GM18505 (cell line): ENCODE data around the gene BIRC2.
"Not testable (repeated sequence)": the region's sequence is repeated elsewhere in the genome, so short reads cannot be mapped to it uniquely, and the experiment has no call there.

Experiments
- ATAC-seq: cut with Tn5 transposase; IDR thresholded peaks from one replicate; pipeline ENCODE4 v1.9.1; 2021; ENCODE audit not compliant: unreplicated experiment
- POLR2A ChIP-seq: IDR thresholded peaks from 4 replicates; pipeline ENCODE4 v1.6.1; 2011; ENCODE audit warnings: borderline replicate concordance; ENCODE audit not compliant: insufficient read depth, insufficient read length; ENCODE audit errors: extremely low read depth

The BIRC2 gene

DNA sequence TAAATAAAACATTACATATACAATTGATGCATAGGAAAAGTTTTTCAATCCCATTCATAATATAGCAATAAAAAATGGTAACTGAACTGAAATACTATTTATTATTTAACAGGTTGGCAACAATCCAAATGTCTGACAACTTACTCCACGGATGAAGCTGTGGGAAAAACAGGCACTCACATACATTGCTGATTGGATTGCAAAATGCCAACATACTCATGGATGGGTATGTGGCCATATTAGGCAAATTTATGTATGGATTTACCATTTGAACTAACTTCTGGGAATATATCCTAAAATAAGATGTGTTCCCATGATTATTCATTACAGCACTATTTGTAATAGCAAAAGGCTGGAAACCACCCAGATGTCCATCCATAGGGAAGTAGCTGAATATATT lies 3.2 kb upstream of the BIRC2 start:
- ATAC-seq, result no peak
- no peak for TF ChIP-seq POLR2A

GRCh38 chr11:102345904-102346303 lies 1.1 kb upstream of the BIRC2 start:
- ATAC-seq, result no peak

GRCh38 chr11:102346456-102346747 lies 612 bp upstream of the BIRC2 start:
- no peak for TF ChIP-seq POLR2A
- no peak for ATAC-seq

More at GRCh38 chr11:102345904-102346303, 1.1 kb upstream of the BIRC2 start:
- TF ChIP-seq POLR2A, result no peak

GRCh38 chr11:102347462-102348370 lies 702 bp downstream of the BIRC2 start:
- no peak for TF ChIP-seq POLR2A
- peak; percentile 7 for ATAC-seq

GRCh38 chr11:102357116-102357515 lies 10.1 kb downstream of the BIRC2 start:
- ATAC-seq, result no peak
- TF ChIP-seq POLR2A, result no peak

- TF ChIP-seq POLR2A, result no peak
- no peak for ATAC-seq
Observed at GRCh38 chr11:102359372-102359771, 12.4 kb downstream of the BIRC2 start.

DNA sequence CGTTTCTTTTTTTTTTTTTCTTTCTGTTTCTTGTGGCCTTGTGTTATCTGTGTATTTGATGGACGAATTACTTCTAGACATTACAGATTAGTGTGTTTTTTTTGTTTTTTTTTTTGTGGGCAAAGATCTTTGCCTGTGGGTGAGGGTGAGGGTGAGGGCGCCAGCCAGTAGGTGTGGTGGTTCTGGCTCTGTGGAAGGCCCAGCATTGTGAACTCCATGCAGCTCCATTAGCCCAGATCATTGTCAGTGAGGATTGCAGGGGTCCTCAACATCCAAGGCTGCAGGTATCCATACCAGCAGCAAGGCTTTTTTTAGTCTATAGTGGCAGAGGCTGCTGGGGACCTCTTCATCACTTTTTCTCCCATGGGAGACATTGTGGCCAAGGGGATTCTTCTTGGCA lies 13.7 kb downstream of the BIRC2 start:
- ATAC-seq, result no peak

GRCh38 chr11:102361086-102362031 lies 14.3 kb downstream of the BIRC2 start:
- no peak for TF ChIP-seq POLR2A
- ATAC-seq, result peak; percentile 91

More for the DNA sequence above, 13.7 kb downstream of the BIRC2 start:
- no peak for TF ChIP-seq POLR2A

GRCh38 chr11:102364991-102365390 lies 18.0 kb downstream of the BIRC2 start:
- ATAC-seq, result no peak
- no peak for TF ChIP-seq POLR2A

DNA sequence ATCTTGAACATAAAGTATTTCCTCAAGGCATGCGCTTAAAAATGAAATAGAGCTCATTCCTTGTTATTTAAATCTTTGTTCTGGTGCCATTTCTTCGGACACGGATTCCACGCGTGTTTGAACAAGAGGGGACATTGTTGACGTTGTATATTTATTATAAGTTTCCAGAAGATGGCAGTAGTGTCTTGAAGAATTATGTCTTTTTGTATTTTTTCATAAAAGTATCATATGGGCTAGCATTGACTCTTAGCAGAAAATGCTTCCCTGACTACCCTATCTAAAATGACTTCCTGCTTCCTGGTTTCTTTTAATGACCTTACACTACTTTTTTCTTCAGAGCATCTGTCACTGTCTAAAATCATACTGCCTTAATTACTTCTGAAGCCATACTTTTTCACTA lies 20.4 kb downstream of the BIRC2 start:
- no peak for ATAC-seq
- no peak for TF ChIP-seq POLR2A

- peak; percentile 99 for ATAC-seq
- TF ChIP-seq POLR2A, result no peak
Observed at GRCh38 chr11:102368472-102368871, 21.5 kb downstream of the BIRC2 start.

DNA sequence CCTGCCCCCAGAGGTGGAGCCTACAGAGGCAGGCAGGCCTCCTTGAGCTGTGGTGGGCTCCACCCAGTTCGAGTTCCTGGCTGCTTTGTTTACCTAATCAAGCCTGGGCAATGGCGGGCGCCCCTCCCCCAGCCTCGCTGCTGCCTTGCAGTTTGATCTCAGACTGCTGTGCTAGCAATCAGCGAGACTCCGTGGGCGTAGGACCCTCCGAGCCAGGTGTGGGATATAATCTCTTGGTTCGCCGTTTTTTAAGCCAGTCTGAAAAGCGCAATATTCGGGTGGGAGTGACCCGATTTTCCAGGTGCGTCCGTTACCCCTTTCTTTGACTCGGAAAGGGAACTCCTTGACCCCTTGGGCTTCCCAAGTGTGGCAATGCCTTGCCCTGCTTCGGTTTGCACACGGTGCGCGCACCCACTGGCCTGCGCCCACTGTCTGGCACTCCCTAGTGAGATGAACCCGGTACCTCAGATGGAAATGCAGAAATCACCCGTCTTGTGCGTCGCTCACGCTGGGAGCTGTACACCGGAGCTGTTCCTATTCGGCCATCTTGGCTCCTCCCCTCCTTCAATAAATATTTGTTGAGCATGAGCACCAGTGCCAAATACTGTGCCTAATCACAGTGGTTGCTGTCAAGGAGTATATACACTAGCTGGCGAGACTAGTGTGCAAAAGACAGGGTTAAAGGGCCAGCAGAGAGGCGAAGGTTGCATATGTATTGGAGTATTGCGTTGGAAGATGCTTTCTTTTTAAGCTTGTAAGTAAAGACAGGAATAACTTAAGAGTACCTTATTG lies 27.8 kb downstream of the BIRC2 start:
- not testable (repeated sequence) for ATAC-seq

- TF ChIP-seq POLR2A, result no peak
- no peak for ATAC-seq
Observed at GRCh38 chr11:102375720-102376399, 28.8 kb downstream of the BIRC2 start.

DNA sequence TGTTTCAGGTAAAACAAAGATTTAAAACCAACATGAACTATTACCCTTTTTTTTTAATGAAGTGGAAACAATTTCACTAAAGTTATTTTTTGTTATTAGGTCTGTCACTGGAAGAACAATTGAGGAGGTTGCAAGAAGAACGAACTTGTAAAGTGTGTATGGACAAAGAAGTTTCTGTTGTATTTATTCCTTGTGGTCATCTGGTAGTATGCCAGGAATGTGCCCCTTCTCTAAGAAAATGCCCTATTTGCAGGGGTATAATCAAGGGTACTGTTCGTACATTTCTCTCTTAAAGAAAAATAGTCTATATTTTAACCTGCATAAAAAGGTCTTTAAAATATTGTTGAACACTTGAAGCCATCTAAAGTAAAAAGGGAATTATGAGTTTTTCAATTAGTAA lies 30.9 kb downstream of the BIRC2 start:
- no peak for ATAC-seq
- TF ChIP-seq POLR2A, result no peak
